ENCODE measurements around the gene TRIM23.

Gene TRIM23

GRCh38 chr5:65577141-65577540, 47.0 kb downstream of the TRIM23 start:
- TF ChIP-seq, protein P1, sequence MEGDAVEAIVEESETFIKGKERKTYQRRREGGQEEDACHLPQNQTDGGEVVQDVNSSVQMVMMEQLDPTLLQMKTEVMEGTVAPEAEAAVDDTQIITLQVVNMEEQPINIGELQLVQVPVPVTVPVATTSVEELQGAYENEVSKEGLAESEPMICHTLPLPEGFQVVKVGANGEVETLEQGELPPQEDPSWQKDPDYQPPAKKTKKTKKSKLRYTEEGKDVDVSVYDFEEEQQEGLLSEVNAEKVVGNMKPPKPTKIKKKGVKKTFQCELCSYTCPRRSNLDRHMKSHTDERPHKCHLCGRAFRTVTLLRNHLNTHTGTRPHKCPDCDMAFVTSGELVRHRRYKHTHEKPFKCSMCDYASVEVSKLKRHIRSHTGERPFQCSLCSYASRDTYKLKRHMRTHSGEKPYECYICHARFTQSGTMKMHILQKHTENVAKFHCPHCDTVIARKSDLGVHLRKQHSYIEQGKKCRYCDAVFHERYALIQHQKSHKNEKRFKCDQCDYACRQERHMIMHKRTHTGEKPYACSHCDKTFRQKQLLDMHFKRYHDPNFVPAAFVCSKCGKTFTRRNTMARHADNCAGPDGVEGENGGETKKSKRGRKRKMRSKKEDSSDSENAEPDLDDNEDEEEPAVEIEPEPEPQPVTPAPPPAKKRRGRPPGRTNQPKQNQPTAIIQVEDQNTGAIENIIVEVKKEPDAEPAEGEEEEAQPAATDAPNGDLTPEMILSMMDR (IDR thresholded peaks at IDR 0.05; ENCODE audit: poor library complexity, severe bottlenecking) = no peak
- no peak for ATAC-seq (ENCODE audit: low read depth)
- Histone ChIP-seq H3K27me3 (ENCODE audit: insufficient read depth, poor library complexity, severe bottlenecking) (no peaks in the 10 kb centered on the region), H3K36me3 (ENCODE audit: low read depth) (peaks cover 79% of the 10 kb centered on the region), H3K9me3 (ENCODE audit: severe bottlenecking) (no peaks in the 10 kb centered on the region), H3K4me1 (ENCODE audit: insufficient read depth, poor library complexity, severe bottlenecking) (no peaks in the 10 kb centered on the region), H3K4me3 (ENCODE audit: severe bottlenecking) (no peak overlapping the region), H3K27ac (ENCODE audit: poor library complexity, severe bottlenecking) (no peak overlapping the region)
- no peak for DNase-seq (ENCODE audit: low spot score)

GRCh38 chr5:65570598-65571226, 53.4 kb downstream of the TRIM23 start:
- ATAC-seq (ENCODE audit: low read depth) (no peak), DNase-seq (ENCODE audit: low spot score) (no peak)
- H3K4me3 ChIP-seq (ENCODE audit: severe bottlenecking) = no peak overlapping the region
- no peak overlapping the region for H3K27ac ChIP-seq (ENCODE audit: poor library complexity, severe bottlenecking)
- no peaks in the 10 kb centered on the region for H3K27me3 ChIP-seq (ENCODE audit: insufficient read depth, poor library complexity, severe bottlenecking)
- no peaks in the 10 kb centered on the region for H3K4me1 ChIP-seq (ENCODE audit: insufficient read depth, poor library complexity, severe bottlenecking)
- TF ChIP-seq, protein P1 (IDR thresholded peaks at IDR 0.05; ENCODE audit: poor library complexity, severe bottlenecking) = no peak
- H3K9me3 ChIP-seq (ENCODE audit: severe bottlenecking) = no peaks in the 10 kb centered on the region
- H3K36me3 ChIP-seq (ENCODE audit: low read depth) = peaks cover 83% of the 10 kb centered on the region

- Histone ChIP-seq H3K27ac (ENCODE audit: poor library complexity, severe bottlenecking) (no peak overlapping the region), H3K27me3 (ENCODE audit: insufficient read depth, poor library complexity, severe bottlenecking) (no peaks in the 10 kb centered on the region), H3K4me3 (ENCODE audit: severe bottlenecking) (no peak overlapping the region), H3K4me1 (ENCODE audit: insufficient read depth, poor library complexity, severe bottlenecking) (peaks cover 17% of the 10 kb centered on the region), H3K9me3 (ENCODE audit: severe bottlenecking) (no peaks in the 10 kb centered on the region), H3K36me3 (ENCODE audit: low read depth) (peaks cover 67% of the 10 kb centered on the region)
- no peak for DNase-seq (ENCODE audit: low spot score)
- no peak for ATAC-seq (ENCODE audit: low read depth)
- TF ChIP-seq, protein P1 (IDR thresholded peaks at IDR 0.05; ENCODE audit: poor library complexity, severe bottlenecking) = no peak
Measured at GRCh38 chr5:65566505-65566904, 57.6 kb downstream of the TRIM23 start.

DNA sequence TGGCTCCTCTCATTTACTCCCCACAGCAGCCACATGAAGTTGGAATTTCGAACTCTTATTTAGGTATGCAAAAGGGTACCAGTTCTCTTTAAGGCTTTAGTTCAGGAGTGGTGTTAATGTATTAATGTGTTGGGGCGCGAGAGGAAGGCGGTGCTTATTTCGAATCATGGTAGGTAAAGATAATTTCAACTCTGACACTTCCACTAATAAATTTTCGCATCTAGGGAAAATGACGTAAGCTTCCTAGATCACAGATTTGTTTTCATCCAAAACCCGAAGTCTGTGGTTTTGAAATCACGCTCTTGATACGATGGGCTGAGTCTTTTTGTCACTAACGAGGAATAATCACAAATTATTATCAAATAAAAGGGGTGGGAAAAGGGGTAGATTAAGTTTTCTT, 60.4 kb downstream of the TRIM23 start:
- TF ChIP-seq, protein P1 (IDR thresholded peaks at IDR 0.05; ENCODE audit: poor library complexity, severe bottlenecking) = no peak
- Histone ChIP-seq H3K9me3 (ENCODE audit: severe bottlenecking) (no peaks in the 10 kb centered on the region), H3K27ac (ENCODE audit: poor library complexity, severe bottlenecking) (peak overlapping the region; percentile 57), H3K4me3 (ENCODE audit: severe bottlenecking) (peak overlapping the region; percentile 87), H3K27me3 (ENCODE audit: insufficient read depth, poor library complexity, severe bottlenecking) (no peaks in the 10 kb centered on the region), H3K36me3 (ENCODE audit: low read depth) (peaks cover 65% of the 10 kb centered on the region), H3K4me1 (ENCODE audit: insufficient read depth, poor library complexity, severe bottlenecking) (peaks cover 30% of the 10 kb centered on the region)
- ATAC-seq (ENCODE audit: low read depth) (no peak), DNase-seq (ENCODE audit: low spot score) (no peak)
